ENCODE results near the gene SLC2A4.

GRCh38 chr17:7292729-7293128, 11.2 kb downstream of the SLC2A4 start:
- TF ChIP-seq CTCF (IDR thresholded peaks at IDR 0.05; ENCODE audit: borderline replicate concordance, extremely low read depth, low read length, poor library complexity, severe bottlenecking) = no peak
- no peak for TF ChIP-seq EZH2 (IDR thresholded peaks at IDR 0.05; ENCODE audit: borderline replicate concordance, low read depth, low read length, severe bottlenecking)
